ENCODE results near the gene UBE2E2.

Gene UBE2E2

GRCh38 chr3:23489300-23490158 lies 286.4 kb downstream of the UBE2E2 start:
- DNase-seq: no peak

- no peak for DNase-seq
Observed at GRCh38 chr3:23490459-23490858, 287.3 kb downstream of the UBE2E2 start.

GRCh38 chr3:23492057-23492456 lies 288.9 kb downstream of the UBE2E2 start:
- no peak for DNase-seq

GRCh38 chr3:23493889-23494288 lies 290.8 kb downstream of the UBE2E2 start:
- DNase-seq: no peak

GRCh38 chr3:23494967-23495366 lies 291.8 kb downstream of the UBE2E2 start:
- no peak for DNase-seq

GRCh38 chr3:23495507-23495906 lies 292.4 kb downstream of the UBE2E2 start:
- no peak for DNase-seq

GRCh38 chr3:23496165-23496564 lies 293.0 kb downstream of the UBE2E2 start:
- no peak for DNase-seq

- DNase-seq: no peak
Observed at GRCh38 chr3:23497156-23497555, 294.0 kb downstream of the UBE2E2 start.

GRCh38 chr3:23501201-23501802 lies 298.2 kb downstream of the UBE2E2 start:
- DNase-seq: no peak

GRCh38 chr3:23508464-23508863 lies 305.3 kb downstream of the UBE2E2 start:
- DNase-seq: no peak

GRCh38 chr3:23518441-23518840 lies 315.3 kb downstream of the UBE2E2 start:
- DNase-seq: no peak

GRCh38 chr3:23519314-23520208 lies 316.4 kb downstream of the UBE2E2 start:
- no peak for DNase-seq

GRCh38 chr3:23527326-23527725 lies 324.2 kb downstream of the UBE2E2 start:
- no peak for DNase-seq

- DNase-seq: no peak
Observed at GRCh38 chr3:23533596-23533995, 330.5 kb downstream of the UBE2E2 start.

- no peak for DNase-seq
Observed at GRCh38 chr3:23533996-23534395, 330.9 kb downstream of the UBE2E2 start.

GRCh38 chr3:23537101-23537551 lies 334.0 kb downstream of the UBE2E2 start:
- no peak for DNase-seq

GRCh38 chr3:23539185-23539584 lies 336.1 kb downstream of the UBE2E2 start:
- DNase-seq: no peak

GRCh38 chr3:23540600-23540999 lies 337.5 kb downstream of the UBE2E2 start:
- no peak for DNase-seq

GRCh38 chr3:23542079-23542478 lies 339.0 kb downstream of the UBE2E2 start:
- DNase-seq: no peak

- no peak for DNase-seq
Observed at GRCh38 chr3:23546181-23546580, 343.1 kb downstream of the UBE2E2 start.

GRCh38 chr3:23547905-23548650 lies 345.0 kb downstream of the UBE2E2 start:
- no peak for DNase-seq

- no peak for DNase-seq
Observed at GRCh38 chr3:23548706-23549105, 345.6 kb downstream of the UBE2E2 start.
